ENCODE results near the gene C16orf87.
A peak's percentile ranks its signal among the peaks of the same experiment; 100 is the strongest.
"Not testable (repeated sequence)": the region's sequence is repeated elsewhere in the genome, so short reads cannot be mapped to it uniquely, and the experiment has no call there.

The C16orf87 gene

GRCh38 chr16:46800494-46800893 is 30.5 kb downstream of the C16orf87 start:
- no peak for DNase-seq (ENCODE audit: low read depth in 2 of 2)

DNA sequence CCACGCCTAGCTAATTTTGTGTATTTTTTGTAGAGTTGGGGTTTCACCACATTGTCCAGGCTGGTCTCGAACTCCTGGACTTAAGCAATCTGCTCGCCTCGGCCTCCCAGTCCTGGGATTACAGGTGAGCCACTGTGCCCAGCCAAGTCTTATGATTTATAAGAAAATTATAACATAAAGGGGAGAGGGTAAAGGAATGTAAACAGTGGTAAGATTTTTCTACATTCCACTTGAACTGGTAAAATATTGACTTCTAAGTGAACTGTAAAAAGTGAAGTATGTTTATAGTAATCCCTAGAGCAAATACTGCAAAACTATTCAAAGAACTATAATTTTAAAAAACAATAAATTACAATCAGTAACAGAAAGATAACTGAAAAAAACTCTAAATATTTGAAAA is 33.5 kb downstream of the C16orf87 start:
- no peak for DNase-seq (ENCODE audit: low read depth in 2 of 2)

DNA sequence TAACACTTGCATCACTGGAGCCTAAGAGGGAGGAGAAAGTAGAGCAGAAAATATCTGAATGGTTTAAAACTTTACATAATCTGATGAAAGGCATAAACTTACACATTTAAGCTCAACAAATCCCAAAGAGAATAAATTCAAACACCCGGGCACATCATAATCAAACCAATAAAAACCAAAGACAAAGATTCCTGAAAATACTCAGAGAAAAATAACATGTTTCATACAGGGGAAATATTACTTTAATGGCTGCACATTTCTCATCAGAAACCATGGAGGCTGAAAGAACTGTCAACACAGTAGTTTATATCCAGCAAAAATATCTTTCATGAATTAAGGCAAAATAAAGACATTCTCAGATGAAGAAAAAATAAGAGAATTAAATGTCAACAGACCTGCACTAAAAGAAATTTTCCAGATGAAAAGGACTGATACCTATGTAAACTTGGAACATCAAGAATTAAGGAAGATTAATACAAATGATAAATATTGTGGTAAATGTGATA is 34.2 kb downstream of the C16orf87 start:
- DNase-seq (ENCODE audit: low read depth in 2 of 2) = no peak

DNA sequence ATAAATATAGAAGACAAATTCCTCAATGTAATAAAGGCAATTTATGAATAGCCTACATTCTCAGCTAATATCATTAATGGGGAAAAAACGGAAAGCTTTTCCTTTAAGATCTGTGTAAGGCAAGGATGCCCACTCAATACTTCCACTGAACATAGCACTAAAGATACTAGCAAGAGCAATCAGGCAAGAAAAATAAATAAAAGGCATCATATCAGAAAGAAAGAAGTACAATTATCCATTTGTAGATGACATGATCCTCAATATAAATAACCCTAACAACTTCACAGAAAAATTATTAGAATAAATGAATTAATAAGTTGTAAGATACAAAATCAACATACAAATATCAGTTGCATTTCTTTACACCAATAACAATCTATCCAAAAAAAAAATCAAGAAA is 37.1 kb downstream of the C16orf87 start:
- DNase-seq (ENCODE audit: low read depth in 2 of 2) = no peak

DNA sequence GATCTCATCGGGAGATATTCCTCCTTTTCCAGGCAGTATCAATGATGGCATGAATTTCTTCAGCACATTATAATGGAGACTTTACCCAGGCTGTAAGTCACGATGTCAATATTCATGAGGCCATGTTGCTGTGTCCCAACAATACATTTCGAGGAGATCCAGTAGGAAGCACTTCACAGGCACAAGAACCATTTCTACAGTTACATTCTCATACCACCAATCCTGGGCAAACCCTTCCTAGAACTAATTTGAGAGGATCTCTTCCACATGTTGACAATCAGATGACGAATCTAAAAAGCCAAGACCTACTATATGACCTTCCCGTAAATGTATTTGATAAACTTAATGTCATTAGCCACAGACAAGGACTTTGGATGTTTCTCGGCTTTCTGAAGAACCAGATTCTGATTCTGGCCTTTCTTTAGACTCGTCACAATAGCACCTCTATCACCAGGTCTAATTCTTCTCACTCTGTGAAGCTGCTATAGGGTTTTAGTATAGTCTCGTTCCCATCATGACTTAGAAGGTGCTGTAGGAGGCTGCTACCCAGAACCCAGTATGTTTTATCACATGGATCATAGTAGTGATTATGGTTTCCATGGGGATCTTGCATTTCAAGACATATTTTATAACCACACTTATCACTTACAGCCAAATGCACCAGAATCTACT is 40.2 kb downstream of the C16orf87 start:
- no peak for DNase-seq (ENCODE audit: low read depth in 2 of 2)

DNA sequence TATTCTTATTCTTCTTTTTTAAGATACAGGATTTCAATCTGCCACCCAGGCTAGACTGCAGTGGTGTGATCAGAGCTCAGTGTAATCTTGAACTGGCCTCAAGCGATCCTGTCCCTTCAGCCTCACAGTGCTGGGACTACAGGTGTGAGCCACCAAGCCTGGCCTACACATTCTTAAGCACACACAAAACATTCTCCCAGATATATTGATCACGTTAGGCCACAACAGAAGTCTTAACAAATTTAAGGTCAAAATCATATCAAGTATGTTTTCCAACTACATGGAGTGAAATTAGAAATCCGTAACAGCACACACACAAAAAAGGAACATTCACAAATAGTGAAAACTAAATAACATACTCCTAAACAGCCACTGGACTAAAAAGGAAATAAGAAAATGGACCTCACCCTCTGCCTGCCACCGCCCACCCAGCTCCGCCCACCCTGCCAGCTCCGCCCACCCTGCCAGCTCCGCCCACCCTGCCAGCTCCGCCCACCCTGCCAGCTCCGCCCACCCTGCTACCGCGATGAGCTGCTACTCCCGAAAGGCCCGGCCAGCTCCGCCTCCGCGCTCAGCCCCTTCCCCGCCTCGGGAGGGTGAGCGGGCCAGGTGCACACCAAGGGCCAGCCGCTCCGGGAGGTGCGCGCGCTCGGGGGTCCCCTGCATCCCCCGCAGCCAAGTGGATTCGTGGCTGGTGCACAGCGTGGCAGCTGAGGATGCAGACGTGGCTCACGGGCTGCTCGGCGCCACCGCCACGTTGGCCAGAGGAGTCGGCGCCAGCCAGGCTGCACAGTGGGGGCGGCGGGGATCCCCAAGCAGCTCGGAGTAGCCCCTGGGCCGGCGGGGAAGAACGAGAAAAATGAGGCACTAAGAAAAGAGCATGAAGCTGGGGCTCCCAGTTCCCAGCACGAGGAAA is 41.2 kb downstream of the C16orf87 start:
- DNase-seq (ENCODE audit: low read depth in 2 of 2) = peak; percentile 69 to 72

DNA sequence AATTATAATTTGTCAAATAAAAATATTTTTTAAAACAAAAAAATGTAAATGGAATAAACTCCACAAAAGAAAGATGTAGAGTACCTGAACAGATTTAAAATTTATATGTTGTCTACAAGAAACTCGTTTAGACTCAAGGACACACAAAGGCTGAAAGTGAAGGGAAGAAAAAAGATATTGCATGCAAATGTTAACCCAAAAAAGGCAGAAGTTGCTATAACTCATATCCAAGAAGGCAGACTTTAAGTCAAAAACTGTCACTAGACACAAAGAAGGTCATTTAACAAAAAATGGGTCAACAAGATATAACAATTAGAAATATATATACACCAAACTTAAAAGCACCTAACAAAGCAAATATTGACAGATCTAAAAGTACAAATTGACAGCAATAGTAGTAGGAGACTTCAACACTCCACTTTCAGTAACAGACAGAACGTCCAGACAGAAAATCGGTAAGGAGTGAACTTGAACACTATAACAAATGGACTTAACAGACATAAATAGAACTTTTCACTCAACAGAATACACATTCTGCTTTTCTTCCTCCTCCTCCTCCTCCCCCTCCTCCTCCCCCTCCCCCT is 42.0 kb downstream of the C16orf87 start:
- DNase-seq (ENCODE audit: low read depth in 2 of 2) = no peak

DNA sequence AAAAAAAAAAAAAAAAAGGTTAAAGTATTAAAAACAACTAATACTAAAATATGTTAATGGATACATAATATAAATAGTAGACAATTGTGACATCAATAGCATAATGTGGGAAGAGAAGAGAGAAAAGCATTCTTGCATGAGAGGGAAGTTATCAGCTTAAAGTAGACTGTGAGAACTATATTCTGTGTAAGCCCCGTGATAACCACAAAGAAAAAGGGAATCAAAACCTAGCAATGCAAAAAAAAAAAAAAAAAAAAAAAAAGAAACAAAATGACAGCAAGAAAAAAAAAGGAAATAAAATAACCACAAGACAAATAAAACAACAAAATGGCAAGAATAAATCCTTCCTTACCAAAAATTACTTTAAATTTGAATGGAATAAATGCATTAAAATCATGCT is 43.1 kb downstream of the C16orf87 start:
- DNase-seq (ENCODE audit: low read depth in 2 of 2) = no peak

DNA sequence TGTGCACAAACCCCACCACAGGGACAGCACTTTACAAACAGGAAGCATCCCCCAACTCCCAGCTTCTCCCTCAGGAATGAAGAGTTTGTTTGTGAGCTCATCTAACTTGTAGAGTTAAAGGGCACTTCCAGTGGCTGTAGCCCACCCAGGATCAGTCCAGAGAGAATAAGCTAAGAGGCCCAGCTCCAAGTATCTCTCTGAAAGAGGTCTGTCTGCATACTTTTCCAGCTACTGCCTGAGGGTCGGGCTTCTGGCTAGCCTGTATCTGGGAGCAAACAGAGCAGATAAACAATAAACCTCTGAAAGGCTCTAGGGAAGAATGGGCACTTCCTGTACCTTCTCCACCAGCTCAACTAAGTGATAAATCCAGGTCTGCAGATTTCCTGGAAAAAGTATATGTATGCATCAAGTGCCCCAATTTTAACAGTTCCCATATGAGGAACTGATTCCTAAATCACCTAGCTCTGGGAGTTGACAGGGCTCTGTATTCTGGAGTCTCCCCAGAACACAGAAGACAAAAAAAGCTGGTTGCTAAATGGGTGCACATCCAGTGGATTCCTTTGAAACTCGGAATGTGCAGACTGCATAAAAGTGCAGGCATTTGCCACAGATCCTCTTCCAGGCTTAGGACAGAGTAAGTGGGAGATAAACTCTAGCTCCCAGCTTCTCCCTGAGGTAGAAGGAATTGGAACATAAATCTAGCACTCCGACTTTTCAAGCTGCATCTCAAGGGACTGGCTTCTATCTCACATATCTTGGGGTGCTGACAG is 45.7 kb downstream of the C16orf87 start:
- DNase-seq (ENCODE audit: low read depth in 2 of 2) = no peak

DNA sequence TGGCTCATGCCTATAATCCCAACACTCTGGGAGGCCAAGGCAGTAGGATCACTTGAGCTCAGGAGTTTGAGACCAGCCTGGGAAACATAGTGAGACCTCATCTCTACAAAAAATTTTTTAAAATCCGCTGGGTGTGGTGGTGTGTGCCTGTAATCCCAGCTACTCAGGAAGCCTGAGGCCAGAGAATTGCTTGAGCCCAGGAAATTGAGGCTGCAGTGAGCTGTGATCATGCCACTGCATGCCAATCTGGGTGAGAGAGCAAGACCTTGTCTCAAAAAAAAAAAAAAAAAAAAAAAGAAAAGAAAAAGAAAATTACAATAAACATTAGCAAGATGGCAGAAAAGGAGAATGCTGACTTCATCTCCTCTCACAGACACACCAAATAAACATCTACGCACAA is 46.4 kb downstream of the C16orf87 start:
- DNase-seq (ENCODE audit: low read depth in 2 of 2) = not testable (repeated sequence)

DNA sequence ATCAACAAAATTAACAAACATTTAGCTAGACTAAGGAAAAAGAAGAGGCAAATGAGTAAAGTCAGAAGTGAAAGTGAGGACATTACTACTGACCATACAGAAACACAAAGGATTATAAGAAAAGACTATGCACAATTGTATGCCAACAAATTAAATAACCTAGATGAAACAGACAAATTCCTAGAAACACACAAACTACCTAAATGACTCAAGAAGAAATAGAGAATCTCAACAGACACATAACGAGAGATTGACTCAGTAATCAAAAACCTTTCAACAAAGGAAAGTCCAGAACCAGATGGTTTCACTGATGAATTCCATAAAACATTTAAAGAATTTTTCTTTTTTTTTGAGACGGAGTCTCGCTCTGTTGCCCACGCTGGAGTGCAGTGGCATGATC is 47.2 kb downstream of the C16orf87 start:
- no peak for DNase-seq (ENCODE audit: low read depth in 2 of 2)

GRCh38 chr16:46782320-46782719 is 48.7 kb downstream of the C16orf87 start:
- DNase-seq (ENCODE audit: low read depth in 2 of 2) = no peak

DNA sequence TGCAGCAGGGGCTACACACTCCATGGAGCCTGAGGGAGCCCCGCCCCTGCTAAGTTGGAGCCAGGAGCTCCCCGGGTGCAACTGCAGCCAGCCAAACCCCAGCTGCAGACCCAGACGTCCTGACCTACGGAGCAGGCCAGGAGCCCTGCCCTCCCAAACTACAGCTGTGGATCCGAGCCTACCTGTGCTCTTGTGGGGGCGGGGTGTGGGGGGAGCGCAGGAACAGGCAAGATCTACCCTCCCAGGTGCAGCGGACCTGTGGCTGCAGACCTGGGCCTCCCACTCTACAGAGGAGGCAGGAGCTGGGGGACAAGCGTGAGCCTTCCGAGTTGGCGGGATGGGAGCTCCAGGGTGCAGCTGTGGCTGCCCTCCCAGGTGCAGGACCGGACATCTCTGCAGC is 53.2 kb downstream of the C16orf87 start:
- DNase-seq (ENCODE audit: low read depth in 2 of 2) = no peak

DNA sequence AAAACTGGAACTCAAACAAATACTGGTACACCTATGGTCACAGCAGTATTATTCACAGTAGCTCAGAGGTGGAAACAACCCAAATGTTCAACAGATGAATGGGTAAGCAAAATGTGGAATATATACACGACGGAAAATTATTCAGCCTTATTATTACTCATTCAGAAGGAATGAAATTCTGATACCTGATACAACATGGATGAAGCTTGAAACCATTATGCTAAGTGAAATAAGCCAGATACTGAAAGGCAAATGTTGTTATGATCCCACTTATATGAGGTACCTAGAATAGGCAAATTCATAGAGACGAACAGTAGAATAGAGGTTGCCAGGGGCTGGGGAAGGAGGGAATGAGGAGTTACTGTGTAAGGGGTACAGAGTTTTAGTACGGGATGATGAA is 55.8 kb downstream of the C16orf87 start:
- no peak for DNase-seq (ENCODE audit: low read depth in 2 of 2)

DNA sequence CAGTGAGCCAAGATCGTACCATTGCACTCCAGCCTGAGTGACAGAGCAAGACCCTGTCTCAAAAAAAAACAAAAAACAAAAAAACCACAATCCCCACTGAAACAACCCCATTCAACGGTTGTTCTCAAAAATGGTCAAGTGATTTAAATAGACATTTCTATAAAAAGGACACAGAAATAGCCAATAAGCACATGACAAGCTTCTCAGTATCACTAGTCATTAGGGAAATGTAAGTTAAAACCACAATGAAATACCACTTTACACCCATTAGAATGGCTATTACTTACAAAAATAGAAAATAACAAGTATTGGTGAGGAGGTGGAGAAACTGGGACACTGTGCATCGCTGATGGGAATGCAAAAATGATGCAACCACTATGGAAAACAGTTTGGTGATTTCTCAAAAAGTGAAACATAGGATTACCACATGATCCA is 56.2 kb downstream of the C16orf87 start:
- DNase-seq (ENCODE audit: low read depth in 2 of 2) = no peak

DNA sequence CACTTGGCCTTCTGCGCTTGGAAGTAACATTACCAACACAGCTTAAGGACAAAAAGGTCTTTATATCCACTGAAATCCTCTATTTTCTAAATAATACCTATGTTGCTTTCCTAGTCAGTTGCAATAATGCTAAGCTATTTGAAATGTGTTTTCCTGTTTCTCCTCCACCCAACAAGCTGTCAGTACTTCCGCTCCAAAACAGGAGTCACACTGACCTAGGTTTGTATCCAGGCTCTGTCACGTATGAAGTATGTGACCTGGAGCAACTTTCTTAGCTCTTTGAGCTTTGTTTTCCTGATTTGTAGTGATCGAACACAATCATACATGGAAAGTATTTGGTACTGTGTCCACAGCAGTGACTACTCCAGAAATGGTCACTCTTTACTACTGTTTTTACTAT is 58.5 kb downstream of the C16orf87 start:
- DNase-seq (ENCODE audit: low read depth in 2 of 2) = no peak

- DNase-seq (ENCODE audit: low read depth in 2 of 2) = no peak
Observed at GRCh38 chr16:46768809-46769208, 62.2 kb downstream of the C16orf87 start.

DNA sequence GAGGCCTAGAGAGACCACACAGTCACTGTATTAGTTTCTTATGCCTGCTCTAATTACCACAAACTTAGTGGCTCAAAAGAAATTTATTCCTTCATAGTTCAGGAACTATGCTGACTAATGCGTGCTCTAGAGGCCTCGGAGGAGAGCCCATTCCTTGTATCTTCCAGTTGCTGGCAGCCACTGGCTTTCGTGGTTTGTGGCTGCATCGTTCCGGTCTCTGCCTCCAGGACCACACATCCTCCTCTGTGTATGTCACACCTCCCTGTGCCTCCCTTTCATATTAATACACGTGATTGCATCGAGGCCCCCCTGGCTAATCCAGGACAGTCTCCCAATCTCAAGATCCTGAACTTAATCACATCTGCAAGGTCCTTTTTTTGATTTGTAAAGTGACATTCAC is 65.9 kb downstream of the C16orf87 start:
- no peak for DNase-seq (ENCODE audit: low read depth in 2 of 2)

DNA sequence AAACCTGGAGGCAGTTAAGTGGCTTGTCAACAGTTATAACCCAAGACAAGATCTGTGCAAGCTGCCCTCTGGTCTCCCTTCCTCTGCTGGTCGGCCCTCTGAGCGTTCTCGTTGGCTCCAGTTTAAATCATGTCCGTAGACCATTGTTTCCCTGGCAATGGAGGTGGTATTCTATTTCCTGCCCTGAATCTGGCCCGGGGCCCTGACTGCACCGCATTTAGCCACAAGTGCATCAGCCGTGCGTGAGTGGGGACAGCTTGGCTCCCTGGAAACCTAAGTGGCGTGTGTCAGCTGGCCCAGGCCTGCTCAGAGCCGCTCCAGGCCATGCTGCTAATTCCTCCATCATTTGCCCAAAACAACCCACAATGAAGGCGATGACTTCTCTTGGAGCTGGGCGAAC is 67.8 kb downstream of the C16orf87 start:
- DNase-seq (ENCODE audit: low read depth in 2 of 2) = no peak

DNA sequence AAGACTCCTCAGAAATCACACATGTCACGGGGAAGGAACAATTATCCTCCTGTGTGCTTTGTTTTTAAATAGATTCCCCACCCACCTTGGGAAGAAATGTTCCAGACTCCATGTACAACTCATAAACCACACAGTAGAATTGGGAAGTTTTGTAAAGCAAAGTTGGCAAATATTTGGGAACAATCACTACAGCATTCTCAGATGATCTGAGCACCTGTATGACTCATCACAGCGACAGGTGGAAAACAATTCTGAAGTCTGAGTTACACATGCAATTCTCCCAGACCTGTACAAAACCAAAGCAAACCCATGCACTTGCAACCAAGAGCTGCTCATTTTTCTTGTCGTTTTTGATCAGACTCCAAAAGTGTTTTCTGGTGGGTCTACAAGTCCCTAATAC is 68.4 kb downstream of the C16orf87 start:
- no peak for DNase-seq (ENCODE audit: low read depth in 2 of 2)

GRCh38 chr16:46759309-46759708 is 71.7 kb downstream of the C16orf87 start:
- no peak for DNase-seq (ENCODE audit: low read depth in 2 of 2)
